A549 (cell line): ENCODE results near the gene PIK3C3. TPM values are rescaled to one million over a fixed set of nuclear protein-coding genes. Genes with fewer than 3 reads are reported as not detected.

Experiments used
- ATAC-seq, 2 experiments: fragments of 200-7000 bp in 1 of 2; fragments of >200 bp in 1 of 2; cut with Nextera tagmentation in 1 of 2; cut with Tn5 transposase in 1 of 2; 3 replicates each; pipeline versions ENCODE4 v1.8.0 to v1.9.1; 2018 to 2020; ENCODE audit warnings: mild to moderate bottlenecking in 1 of 2, moderate library complexity in 1 of 2
- CTCF ChIA-PET: fragments of 300-600 bp; sonication (Branson Sonifier 250); formaldehyde crosslinking; extraction: SDS; loops from one replicate; lab custom pipeline; 2021; ENCODE audit warnings: antibody characterized with exemption, inconsistent platforms; lab: Yijun Ruan, JAX
- POLR2A ChIA-PET: fragments of 350-600 bp; formaldehyde crosslinking; extraction: SDS; loops from one replicate; lab custom pipeline; 2021; ENCODE audit warnings: antibody characterized with exemption, inconsistent platforms; lab: Yijun Ruan, JAX
- DNase-seq, 2 experiments: peaks; one replicate each; pipeline versions ENCODE4 v3.0.0 to v3.0.0-alpha.2; 2011 to 2016; ENCODE audit warnings: low read depth in 1 of 2, low spot score in 1 of 2
- FAIRE-seq: peaks from 2 replicates; lab custom pipeline; 2011; peaks lifted over from hg19 to GRCh38; lab: Jason Lieb, UNC
- H3K27ac ChIP-seq, 2 experiments: fragments of >200 bp; sonication (Bioruptor Twin); formaldehyde crosslinking; 3 replicates each; pipeline ENCODE4 v1.5.1; 2016 to 2017
- H3K4me1 ChIP-seq: fragments of >200 bp; sonication (Bioruptor Twin); formaldehyde crosslinking; 3 replicates; pipeline ENCODE4 v1.6.1; 2016
- H3K4me2 ChIP-seq: fragments of >200 bp; sonication (Bioruptor Twin); formaldehyde crosslinking; 3 replicates; pipeline ENCODE4 v1.6.1; 2016
- H3K4me3 ChIP-seq: fragments of >200 bp; sonication (Bioruptor Twin); formaldehyde crosslinking; 3 replicates; pipeline ENCODE4 v1.5.1; 2016
- H3K9me3 ChIP-seq: fragments of >200 bp; sonication (Bioruptor Twin); formaldehyde crosslinking; 3 replicates; pipeline ENCODE4 v1.6.1; 2016
- CBX8 ChIP-seq: fragments of 200-600 bp; sonication (generic); IDR thresholded peaks from 2 replicates; pipeline ENCODE4 v1.6.1; 2016
- CEBPB ChIP-seq, 2 experiments: fragments of >200 bp in 1 of 2; sonication (Bioruptor Twin) in 1 of 2; formaldehyde crosslinking in 1 of 2; IDR thresholded peaks; 2 replicates each; pipeline ENCODE4 v1.6.1; 2012 to 2016
- ELK1 ChIP-seq: fragments of 150-350 bp; IDR thresholded peaks from 2 replicates; pipeline ENCODE4 v1.6.1; 2014; ENCODE audit warnings: low read depth, mild to moderate bottlenecking, low read length
- FOXS1 ChIP-seq: fragments of 250-450 bp; sonication (Bioruptor Pico); IDR thresholded peaks from 2 replicates; pipeline ENCODE4 v1.5.0; 2020; ENCODE audit warnings: mild to moderate bottlenecking, moderate library complexity
- HEYL ChIP-seq: fragments of 250-450 bp; sonication (Bioruptor Pico); IDR thresholded peaks from 2 replicates; pipeline ENCODE4 v1.8.0; 2021; ENCODE audit warnings: mild to moderate bottlenecking, moderate library complexity
- HOXA7 ChIP-seq: fragments of 250-450 bp; sonication (Bioruptor Pico); IDR thresholded peaks from 2 replicates; pipeline ENCODE4 v1.5.0; 2020; ENCODE audit warnings: mild to moderate bottlenecking, moderate library complexity
- HOXB5 ChIP-seq: fragments of 250-450 bp; sonication (Bioruptor Pico); IDR thresholded peaks from 2 replicates; pipeline ENCODE4 v1.5.0; 2020; ENCODE audit warnings: mild to moderate bottlenecking, moderate library complexity
- JUNB ChIP-seq: fragments of >200 bp; sonication (Bioruptor Twin); formaldehyde crosslinking; IDR thresholded peaks from 2 replicates; pipeline ENCODE4 v1.6.1; 2016
- MAZ ChIP-seq: fragments of 150-350 bp; IDR thresholded peaks from 2 replicates; pipeline ENCODE4 v1.6.1; 2014; ENCODE audit warnings: antibody characterized with exemption, low read depth, low read length, borderline replicate concordance
- POLR2AphosphoS2 ChIP-seq: conservative IDR thresholded peaks from 2 replicates; pipeline ENCODE4 v1.6.1; 2012; ENCODE audit warnings: low read length, improper control_type of control experiment, inconsistent platforms
- RAD21 ChIP-seq, 2 experiments: fragments of >200 bp in 1 of 2; sonication (Bioruptor Twin) in 1 of 2; formaldehyde crosslinking in 1 of 2; IDR thresholded peaks in 1 of 2; conservative IDR thresholded peaks in 1 of 2; 2 replicates in 1 of 2; 3 replicates in 1 of 2; pipeline ENCODE4 v1.6.1; 2012 to 2018; ENCODE audit warnings: inconsistent platforms in 1 of 2
- REST ChIP-seq: fragments of 200-600 bp; sonication (generic); IDR thresholded peaks from 2 replicates; pipeline ENCODE4 v1.6.1; 2016; ENCODE audit warnings: antibody characterized with exemption, mild to moderate bottlenecking, moderate library complexity
- SMC3 ChIP-seq: fragments of >200 bp; sonication (Bioruptor Twin); formaldehyde crosslinking; IDR thresholded peaks from 3 replicates; pipeline ENCODE4 v1.6.1; 2018; ENCODE audit warnings: inconsistent platforms
- TFCP2L1 ChIP-seq: fragments of 250-450 bp; sonication (Bioruptor Pico); IDR thresholded peaks from 2 replicates; pipeline ENCODE4 v1.5.0; 2021; ENCODE audit warnings: mild to moderate bottlenecking
- USF2 ChIP-seq: fragments of 450-650 bp; IDR thresholded peaks from 2 replicates; pipeline ENCODE4 v1.6.1; 2014; ENCODE audit warnings: antibody characterized with exemption
- WGBS: methylation state at CpG from one replicate; pipeline ENCODE4 v1.1.6; 2017; ENCODE audit errors: missing lambda C conversion rate; 5-methylcytosine and 5-hydroxymethylcytosine counted together
- polyA plus RNA-seq, 4 experiments: library from polyadenylated mRNA; depleted of rRNA in 3 of 4; stranded (reverse); fragments of >200 nt; fragmentation: RNase III in 1 of 4; extraction: RNeasy Plus Mini Kit Qiagen cat#74134 plus additional on column Dnase treatment in 1 of 4; gene quantifications; 2 replicates in 3 of 4; 3 replicates in 1 of 4; pipeline ENCODE4 v1.2.3, GENCODE V29; 2011 to 2017

The PIK3C3 gene
- polyA plus RNA-seq, 2 of the 4 experiments (the other 2 are of a cell fraction), result 18.6 to 36.0 TPM

- Histone ChIP-seq H3K4me2 (no peak overlapping the region), H3K4me3 (no peak overlapping the region), H3K4me1 (no peaks in the 10 kb centered on the region), H3K27ac (no peak overlapping the region)
- DNase-seq (no peak), ATAC-seq (no peak)
- POLR2A ChIA-PET, result no interaction called here
- 87% methylated on average over 4 of the region's 4 CpGs for WGBS
- CTCF ChIA-PET, result no interaction called here
- no peak for TF ChIP-seq HOXB5
- no peak for TF ChIP-seq USF2
- no peak for TF ChIP-seq JUNB
- no peak for TF ChIP-seq CBX8
- no peak for TF ChIP-seq HEYL (CRISPR knock-in tag)
- no peak for TF ChIP-seq MAZ
- TF ChIP-seq TFCP2L1 (CRISPR knock-in tag), result no peak
- TF ChIP-seq RAD21 (conservative IDR thresholded peaks at IDR 0.05 in 1 of 2, IDR thresholded peaks at IDR 0.05 in 1 of 2), result no peak
- TF ChIP-seq, all 56 proteins: peak for 0
- no peaks in the 10 kb centered on the region for H3K9me3 ChIP-seq
- FAIRE-seq, result no peak
Measured at GRCh38 chr18:42082415-42083234, 127.6 kb downstream of the PIK3C3 start.

- CTCF ChIA-PET, result interaction anchor here (1.1 kb wide), 1 partner anchor 33 kb away, joined by 3 read pairs; no protein-coding TSS in a partner anchor
- no peak for FAIRE-seq
- 95% methylated on average over 4 of the region's 4 CpGs for WGBS
Measured at GRCh38 chr18:42086288-42086687, 131.3 kb downstream of the PIK3C3 start.

More at GRCh38 chr18:42086288-42086687, 131.3 kb downstream of the PIK3C3 start:
- Histone ChIP-seq H3K27ac (no peak overlapping the region), H3K4me1 (no peaks in the 10 kb centered on the region), H3K4me3 (no peak overlapping the region), H3K9me3 (no peaks in the 10 kb centered on the region), H3K4me2 (no peak overlapping the region)
- no peak for TF ChIP-seq FOXS1 (CRISPR knock-in tag)
- no peak for TF ChIP-seq REST
- TF ChIP-seq SMC3, result no peak
- TF ChIP-seq TFCP2L1 (CRISPR knock-in tag), result no peak
- no peak for TF ChIP-seq CEBPB (IDR thresholded peaks at IDR 0.05)
- no peak for TF ChIP-seq POLR2AphosphoS2
- TF ChIP-seq HOXA7 (CRISPR knock-in tag), result no peak
- TF ChIP-seq ELK1, result no peak
- no peak for ATAC-seq
- POLR2A ChIA-PET, result no interaction called here
- DNase-seq, result no peak
